A549 (cell line): Measurements from ENCODE around the gene LUZP4. TPM values are rescaled to one million over a fixed set of nuclear protein-coding genes. Genes with fewer than 3 reads are reported as not detected.
"Not testable (repeated sequence)": the region's sequence is repeated elsewhere in the genome, so short reads cannot be mapped to it uniquely, and the experiment has no call there.

Experiments
- ATAC-seq, 2 experiments: fragments of 200-7000 bp in 1 of 2; fragments of >200 bp in 1 of 2; cut with Nextera tagmentation in 1 of 2; cut with Tn5 transposase in 1 of 2; 3 replicates each; pipeline versions ENCODE4 v1.8.0 to v1.9.1; 2018 to 2020; ENCODE audit warnings: mild to moderate bottlenecking in 1 of 2, moderate library complexity in 1 of 2
- CTCF ChIA-PET: fragments of 300-600 bp; sonication (Branson Sonifier 250); formaldehyde crosslinking; extraction: SDS; loops from one replicate; lab custom pipeline; 2021; ENCODE audit warnings: antibody characterized with exemption, inconsistent platforms; lab: Yijun Ruan, JAX
- POLR2A ChIA-PET: fragments of 350-600 bp; formaldehyde crosslinking; extraction: SDS; loops from one replicate; lab custom pipeline; 2021; ENCODE audit warnings: antibody characterized with exemption, inconsistent platforms; lab: Yijun Ruan, JAX
- DNase-seq, 2 experiments: peaks; one replicate each; pipeline versions ENCODE4 v3.0.0 to v3.0.0-alpha.2; 2011 to 2016; ENCODE audit warnings: low read depth in 1 of 2, low spot score in 1 of 2
- FAIRE-seq: peaks from 2 replicates; lab custom pipeline; 2011; peaks lifted over from hg19 to GRCh38; lab: Jason Lieb, UNC
- H3K27ac ChIP-seq, 2 experiments: fragments of >200 bp; sonication (Bioruptor Twin); formaldehyde crosslinking; 3 replicates each; pipeline ENCODE4 v1.5.1; 2016 to 2017
- H3K4me1 ChIP-seq: fragments of >200 bp; sonication (Bioruptor Twin); formaldehyde crosslinking; 3 replicates; pipeline ENCODE4 v1.6.1; 2016
- H3K4me2 ChIP-seq: fragments of >200 bp; sonication (Bioruptor Twin); formaldehyde crosslinking; 3 replicates; pipeline ENCODE4 v1.6.1; 2016
- H3K4me3 ChIP-seq: fragments of >200 bp; sonication (Bioruptor Twin); formaldehyde crosslinking; 3 replicates; pipeline ENCODE4 v1.5.1; 2016
- H3K9me3 ChIP-seq: fragments of >200 bp; sonication (Bioruptor Twin); formaldehyde crosslinking; 3 replicates; pipeline ENCODE4 v1.6.1; 2016
- BHLHE40 ChIP-seq: IDR thresholded peaks from 2 replicates; pipeline ENCODE4 v1.6.1; 2012; ENCODE audit warnings: low read depth, low read length, inconsistent platforms
- CBX8 ChIP-seq: fragments of 200-600 bp; sonication (generic); IDR thresholded peaks from 2 replicates; pipeline ENCODE4 v1.6.1; 2016
- CHD2 ChIP-seq: fragments of 150-350 bp; IDR thresholded peaks from 2 replicates; pipeline ENCODE4 v1.6.1; 2014; ENCODE audit warnings: low read length; ENCODE audit not compliant: partially characterized antibody
- EHMT2 ChIP-seq: fragments of 200-600 bp; sonication (generic); IDR thresholded peaks from 2 replicates; pipeline ENCODE4 v1.6.1; 2016; ENCODE audit warnings: antibody characterized with exemption, low read depth, mild to moderate bottlenecking, moderate library complexity
- FOSB ChIP-seq: fragments of 250-450 bp; sonication (Bioruptor Pico); IDR thresholded peaks from 2 replicates; pipeline ENCODE4 v1.5.0; 2020; ENCODE audit warnings: mild to moderate bottlenecking, moderate library complexity
- HOXB5 ChIP-seq: fragments of 250-450 bp; sonication (Bioruptor Pico); IDR thresholded peaks from 2 replicates; pipeline ENCODE4 v1.5.0; 2020; ENCODE audit warnings: mild to moderate bottlenecking, moderate library complexity
- JUNB ChIP-seq: fragments of >200 bp; sonication (Bioruptor Twin); formaldehyde crosslinking; IDR thresholded peaks from 2 replicates; pipeline ENCODE4 v1.6.1; 2016
- KDM1A ChIP-seq: fragments of 200-600 bp; sonication (generic); IDR thresholded peaks from 2 replicates; pipeline ENCODE4 v1.6.1; 2016; ENCODE audit warnings: low read depth, mild to moderate bottlenecking
- MAZ ChIP-seq: fragments of 150-350 bp; IDR thresholded peaks from 2 replicates; pipeline ENCODE4 v1.6.1; 2014; ENCODE audit warnings: antibody characterized with exemption, low read depth, low read length, borderline replicate concordance
- NFE2L2 ChIP-seq: fragments of 150-350 bp; conservative IDR thresholded peaks from 2 replicates; pipeline ENCODE4 v1.6.1; 2014; ENCODE audit warnings: low read length
- PHF8 ChIP-seq: fragments of 200-600 bp; sonication (generic); IDR thresholded peaks from 2 replicates; pipeline ENCODE4 v1.6.1; 2016; ENCODE audit warnings: low read depth, mild to moderate bottlenecking, antibody characterized with exemption, moderate library complexity, borderline replicate concordance
- RAD21 ChIP-seq, 2 experiments: fragments of >200 bp in 1 of 2; sonication (Bioruptor Twin) in 1 of 2; formaldehyde crosslinking in 1 of 2; IDR thresholded peaks in 1 of 2; conservative IDR thresholded peaks in 1 of 2; 2 replicates in 1 of 2; 3 replicates in 1 of 2; pipeline ENCODE4 v1.6.1; 2012 to 2018; ENCODE audit warnings: inconsistent platforms in 1 of 2
- RARB ChIP-seq: fragments of 250-450 bp; sonication (Bioruptor Pico); IDR thresholded peaks from 2 replicates; pipeline ENCODE4 v1.8.0; 2021; ENCODE audit warnings: mild to moderate bottlenecking, moderate library complexity
- RCOR1 ChIP-seq: fragments of 150-350 bp; IDR thresholded peaks from 2 replicates; pipeline ENCODE4 v1.6.1; 2014; ENCODE audit warnings: antibody characterized with exemption, low read length, low read depth
- TFCP2L1 ChIP-seq: fragments of 250-450 bp; sonication (Bioruptor Pico); IDR thresholded peaks from 2 replicates; pipeline ENCODE4 v1.5.0; 2021; ENCODE audit warnings: mild to moderate bottlenecking
- TP53 ChIP-seq: fragments of 250-450 bp; sonication (Bioruptor Pico); IDR thresholded peaks from 2 replicates; pipeline ENCODE4 v1.5.0; 2021; ENCODE audit warnings: mild to moderate bottlenecking, moderate library complexity
- ZC3H11A ChIP-seq: fragments of 450-650 bp; IDR thresholded peaks from 2 replicates; pipeline ENCODE4 v1.6.1; 2014; ENCODE audit warnings: antibody characterized with exemption, mild to moderate bottlenecking
- WGBS: methylation state at CpG from one replicate; pipeline ENCODE4 v1.1.6; 2017; ENCODE audit errors: missing lambda C conversion rate; 5-methylcytosine and 5-hydroxymethylcytosine counted together
- polyA plus RNA-seq, 4 experiments: library from polyadenylated mRNA; depleted of rRNA in 3 of 4; stranded (reverse); fragments of >200 nt; fragmentation: RNase III in 1 of 4; extraction: RNeasy Plus Mini Kit Qiagen cat#74134 plus additional on column Dnase treatment in 1 of 4; gene quantifications; 2 replicates in 3 of 4; 3 replicates in 1 of 4; pipeline ENCODE4 v1.2.3, GENCODE V29; 2011 to 2017
- TF ChIP-seq, protein P1 (sequence below): IDR thresholded peaks from 2 replicates; pipeline ENCODE4 v1.6.1; 2012
- TF ChIP-seq, protein P2 (sequence below): fragments of 150-350 bp; IDR thresholded peaks from 2 replicates; pipeline ENCODE4 v1.6.1; 2014; ENCODE audit warnings: low read depth, mild to moderate bottlenecking, low read length
- TF ChIP-seq, protein P3 (sequence below): fragments of 250-450 bp; sonication (Bioruptor Pico); IDR thresholded peaks from 2 replicates; pipeline ENCODE4 v1.5.0; 2020; ENCODE audit warnings: low read depth, mild to moderate bottlenecking, moderate library complexity
- TF ChIP-seq, protein P4 (sequence below): fragments of 200-600 bp; sonication (generic); IDR thresholded peaks from 2 replicates; pipeline ENCODE4 v1.6.1; 2016; ENCODE audit warnings: antibody characterized with exemption, mild to moderate bottlenecking, moderate library complexity

The LUZP4 gene
- polyA plus RNA-seq, 2 of the 4 experiments (the other 2 are of a cell fraction), result not detected

DNA sequence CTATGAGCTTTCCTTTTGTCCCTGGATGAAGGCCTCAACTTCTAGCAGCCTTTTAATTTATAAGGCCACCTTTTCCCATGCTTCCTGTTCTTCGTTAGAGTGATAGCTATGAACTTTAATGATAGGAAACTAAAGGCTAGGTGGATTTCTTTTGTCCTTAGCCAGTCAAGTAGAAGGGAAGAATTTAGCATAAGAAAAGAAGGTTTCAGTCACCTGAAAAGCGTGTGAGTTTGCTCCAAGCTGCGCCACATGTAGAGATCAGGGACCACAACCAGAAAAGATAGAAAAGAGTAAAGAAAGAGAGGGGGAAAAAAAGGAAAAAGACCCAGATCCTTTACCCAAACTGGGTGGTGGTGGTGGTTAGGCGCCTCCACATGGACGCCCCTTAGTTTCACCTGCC lies 28.6 kb downstream of the LUZP4 start (continued):
- TF ChIP-seq, protein P1, sequence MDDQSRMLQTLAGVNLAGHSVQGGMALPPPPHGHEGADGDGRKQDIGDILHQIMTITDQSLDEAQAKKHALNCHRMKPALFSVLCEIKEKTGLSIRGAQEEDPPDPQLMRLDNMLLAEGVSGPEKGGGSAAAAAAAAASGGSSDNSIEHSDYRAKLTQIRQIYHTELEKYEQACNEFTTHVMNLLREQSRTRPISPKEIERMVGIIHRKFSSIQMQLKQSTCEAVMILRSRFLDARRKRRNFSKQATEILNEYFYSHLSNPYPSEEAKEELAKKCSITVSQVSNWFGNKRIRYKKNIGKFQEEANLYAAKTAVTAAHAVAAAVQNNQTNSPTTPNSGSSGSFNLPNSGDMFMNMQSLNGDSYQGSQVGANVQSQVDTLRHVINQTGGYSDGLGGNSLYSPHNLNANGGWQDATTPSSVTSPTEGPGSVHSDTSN, result no peak

DNA sequence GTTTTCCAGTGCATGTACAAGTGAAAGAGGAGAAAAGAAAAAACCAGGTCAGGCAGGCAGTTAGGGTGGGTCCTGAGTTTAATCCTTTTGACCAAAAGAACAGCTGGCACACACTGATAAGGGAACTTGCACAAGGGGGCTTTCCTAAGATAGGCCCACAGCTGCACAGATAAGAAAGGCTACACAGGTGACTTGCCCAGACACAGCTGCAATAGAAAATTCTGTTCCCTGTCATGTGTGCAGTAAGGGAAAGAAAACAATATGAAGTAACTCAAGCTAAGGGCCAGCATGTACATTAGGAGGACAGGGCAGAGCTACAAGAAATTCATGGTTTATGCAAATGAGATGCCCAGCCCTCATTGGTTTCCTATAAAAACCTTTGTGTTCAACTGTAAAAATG lies 32.9 kb downstream of the LUZP4 start:
- POLR2A ChIA-PET, result no interaction called here
- no peak for TF ChIP-seq TP53 (CRISPR knock-in tag)
- no peak for TF ChIP-seq CBX8
- TF ChIP-seq, protein P2, sequence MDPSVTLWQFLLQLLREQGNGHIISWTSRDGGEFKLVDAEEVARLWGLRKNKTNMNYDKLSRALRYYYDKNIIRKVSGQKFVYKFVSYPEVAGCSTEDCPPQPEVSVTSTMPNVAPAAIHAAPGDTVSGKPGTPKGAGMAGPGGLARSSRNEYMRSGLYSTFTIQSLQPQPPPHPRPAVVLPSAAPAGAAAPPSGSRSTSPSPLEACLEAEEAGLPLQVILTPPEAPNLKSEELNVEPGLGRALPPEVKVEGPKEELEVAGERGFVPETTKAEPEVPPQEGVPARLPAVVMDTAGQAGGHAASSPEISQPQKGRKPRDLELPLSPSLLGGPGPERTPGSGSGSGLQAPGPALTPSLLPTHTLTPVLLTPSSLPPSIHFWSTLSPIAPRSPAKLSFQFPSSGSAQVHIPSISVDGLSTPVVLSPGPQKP, result no peak
- TF ChIP-seq CHD2, result no peak
- TF ChIP-seq RCOR1, result no peak
- TF ChIP-seq MAZ, result no peak
- TF ChIP-seq FOSB (CRISPR knock-in tag), result no peak
- no peak for TF ChIP-seq TFCP2L1
- no peak for TF ChIP-seq HOXB5
- TF ChIP-seq, protein P3, sequence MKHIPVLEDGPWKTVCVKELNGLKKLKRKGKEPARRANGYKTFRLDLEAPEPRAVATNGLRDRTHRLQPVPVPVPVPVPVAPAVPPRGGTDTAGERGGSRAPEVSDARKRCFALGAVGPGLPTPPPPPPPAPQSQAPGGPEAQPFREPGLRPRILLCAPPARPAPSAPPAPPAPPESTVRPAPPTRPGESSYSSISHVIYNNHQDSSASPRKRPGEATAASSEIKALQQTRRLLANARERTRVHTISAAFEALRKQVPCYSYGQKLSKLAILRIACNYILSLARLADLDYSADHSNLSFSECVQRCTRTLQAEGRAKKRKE (CRISPR knock-in tag), result no peak
- TF ChIP-seq JUNB, result no peak
- TF ChIP-seq ZC3H11A, result no peak
- TF ChIP-seq KDM1A, result no peak
- no peak for TF ChIP-seq EHMT2
- TF ChIP-seq PHF8, result no peak
- TF ChIP-seq RARB (CRISPR knock-in tag), result no peak
- TF ChIP-seq NFE2L2, result no peak
- H3K4me1 ChIP-seq, result no peaks in the 10 kb centered on the region
- no peaks in the 10 kb centered on the region for H3K9me3 ChIP-seq
- ATAC-seq (no peak), FAIRE-seq (no peak), DNase-seq (no peak)
- no peak overlapping the region for H3K4me2 ChIP-seq
- H3K27ac ChIP-seq, result no peak overlapping the region
- CTCF ChIA-PET, result interaction anchor here (1.0 to 1.4 kb wide), 3 partner anchors 9 to 320 kb away, joined by 3 to 5 read pairs (median 4); no protein-coding TSS in a partner anchor
- H3K4me3 ChIP-seq, result no peak overlapping the region

DNA sequence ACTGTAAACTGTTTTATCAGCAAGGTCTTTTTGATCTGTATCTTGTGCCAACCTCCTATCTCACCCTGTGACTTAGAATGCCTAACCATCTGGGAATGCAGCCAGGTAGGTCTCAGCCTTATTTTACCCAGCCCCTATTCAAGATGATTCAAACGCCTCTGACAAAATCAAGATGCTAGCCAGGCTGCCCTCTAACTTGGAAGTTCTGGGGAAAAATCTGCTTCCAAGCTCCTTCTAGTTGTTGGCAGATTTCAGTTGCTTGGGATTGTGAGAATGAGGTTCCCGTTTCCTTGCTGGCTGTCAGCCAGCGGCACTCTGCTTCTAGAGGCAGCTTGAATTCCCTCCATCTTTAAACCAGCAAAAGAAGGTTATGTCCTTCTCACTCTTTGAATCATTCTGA lies 34.7 kb downstream of the LUZP4 start:
- POLR2A ChIA-PET, result no interaction called here
- DNase-seq, result no peak
- TF ChIP-seq BHLHE40 (no peak), RAD21 (conservative IDR thresholded peaks at IDR 0.05 in 1 of 2, IDR thresholded peaks at IDR 0.05 in 1 of 2) (no peak)
- TF ChIP-seq, protein P1, result no peak
- TF ChIP-seq, protein P4, sequence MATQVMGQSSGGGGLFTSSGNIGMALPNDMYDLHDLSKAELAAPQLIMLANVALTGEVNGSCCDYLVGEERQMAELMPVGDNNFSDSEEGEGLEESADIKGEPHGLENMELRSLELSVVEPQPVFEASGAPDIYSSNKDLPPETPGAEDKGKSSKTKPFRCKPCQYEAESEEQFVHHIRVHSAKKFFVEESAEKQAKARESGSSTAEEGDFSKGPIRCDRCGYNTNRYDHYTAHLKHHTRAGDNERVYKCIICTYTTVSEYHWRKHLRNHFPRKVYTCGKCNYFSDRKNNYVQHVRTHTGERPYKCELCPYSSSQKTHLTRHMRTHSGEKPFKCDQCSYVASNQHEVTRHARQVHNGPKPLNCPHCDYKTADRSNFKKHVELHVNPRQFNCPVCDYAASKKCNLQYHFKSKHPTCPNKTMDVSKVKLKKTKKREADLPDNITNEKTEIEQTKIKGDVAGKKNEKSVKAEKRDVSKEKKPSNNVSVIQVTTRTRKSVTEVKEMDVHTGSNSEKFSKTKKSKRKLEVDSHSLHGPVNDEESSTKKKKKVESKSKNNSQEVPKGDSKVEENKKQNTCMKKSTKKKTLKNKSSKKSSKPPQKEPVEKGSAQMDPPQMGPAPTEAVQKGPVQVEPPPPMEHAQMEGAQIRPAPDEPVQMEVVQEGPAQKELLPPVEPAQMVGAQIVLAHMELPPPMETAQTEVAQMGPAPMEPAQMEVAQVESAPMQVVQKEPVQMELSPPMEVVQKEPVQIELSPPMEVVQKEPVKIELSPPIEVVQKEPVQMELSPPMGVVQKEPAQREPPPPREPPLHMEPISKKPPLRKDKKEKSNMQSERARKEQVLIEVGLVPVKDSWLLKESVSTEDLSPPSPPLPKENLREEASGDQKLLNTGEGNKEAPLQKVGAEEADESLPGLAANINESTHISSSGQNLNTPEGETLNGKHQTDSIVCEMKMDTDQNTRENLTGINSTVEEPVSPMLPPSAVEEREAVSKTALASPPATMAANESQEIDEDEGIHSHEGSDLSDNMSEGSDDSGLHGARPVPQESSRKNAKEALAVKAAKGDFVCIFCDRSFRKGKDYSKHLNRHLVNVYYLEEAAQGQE, result no peak
- CTCF ChIA-PET, result interaction anchor here (0.9 to 2.0 kb wide), 2 partner anchors 43 to 367 kb away, joined by 3 to 7 read pairs; no protein-coding TSS in a partner anchor
- no peaks in the 10 kb centered on the region for H3K4me1 ChIP-seq
- no peaks in the 10 kb centered on the region for H3K9me3 ChIP-seq
- no peak overlapping the region for H3K4me3 ChIP-seq
- no peak overlapping the region for H3K27ac ChIP-seq
- FAIRE-seq, result no peak
- no peak for ATAC-seq
- 56% methylated on average over 3 of the region's 3 CpGs for WGBS
- no peak overlapping the region; the same call in 2 of the 3 replicates for H3K4me2 ChIP-seq

DNA sequence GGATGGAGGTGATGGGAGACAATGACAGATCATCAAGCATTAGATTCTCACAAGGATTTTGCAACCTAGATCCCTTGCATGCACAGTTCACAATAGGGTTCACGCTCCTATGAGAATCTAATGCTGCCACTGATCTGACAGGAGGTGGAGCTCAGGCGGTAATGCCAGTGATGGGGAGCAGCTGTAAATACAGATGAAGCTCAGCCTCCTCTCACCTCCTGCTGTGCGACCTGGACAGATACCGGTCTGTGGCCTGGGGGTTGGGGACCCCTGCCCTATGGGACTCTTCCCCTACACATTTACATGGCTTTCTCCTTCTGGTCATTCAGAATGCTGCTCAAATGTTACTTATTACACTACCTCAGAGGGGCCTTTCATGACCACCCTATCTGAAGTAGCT lies 39.8 kb downstream of the LUZP4 start:
- H3K4me2 ChIP-seq, FAIRE-seq, H3K27ac ChIP-seq, H3K4me3 ChIP-seq, H3K4me1 ChIP-seq, DNase-seq, ATAC-seq, POLR2A ChIA-PET, H3K9me3 ChIP-seq: not testable (repeated sequence)
- 72% methylated on average over 4 of the region's 4 CpGs for WGBS
- CTCF ChIA-PET, result interaction anchor here (0.9 to 4.3 kb wide), 9 partner anchors 16 to 362 kb away, joined by 3 to 35 read pairs (median 9); partner anchors contain the start of gene PLS3
